ENCODE results near the gene MSL1.

MSL1 gene

DNA sequence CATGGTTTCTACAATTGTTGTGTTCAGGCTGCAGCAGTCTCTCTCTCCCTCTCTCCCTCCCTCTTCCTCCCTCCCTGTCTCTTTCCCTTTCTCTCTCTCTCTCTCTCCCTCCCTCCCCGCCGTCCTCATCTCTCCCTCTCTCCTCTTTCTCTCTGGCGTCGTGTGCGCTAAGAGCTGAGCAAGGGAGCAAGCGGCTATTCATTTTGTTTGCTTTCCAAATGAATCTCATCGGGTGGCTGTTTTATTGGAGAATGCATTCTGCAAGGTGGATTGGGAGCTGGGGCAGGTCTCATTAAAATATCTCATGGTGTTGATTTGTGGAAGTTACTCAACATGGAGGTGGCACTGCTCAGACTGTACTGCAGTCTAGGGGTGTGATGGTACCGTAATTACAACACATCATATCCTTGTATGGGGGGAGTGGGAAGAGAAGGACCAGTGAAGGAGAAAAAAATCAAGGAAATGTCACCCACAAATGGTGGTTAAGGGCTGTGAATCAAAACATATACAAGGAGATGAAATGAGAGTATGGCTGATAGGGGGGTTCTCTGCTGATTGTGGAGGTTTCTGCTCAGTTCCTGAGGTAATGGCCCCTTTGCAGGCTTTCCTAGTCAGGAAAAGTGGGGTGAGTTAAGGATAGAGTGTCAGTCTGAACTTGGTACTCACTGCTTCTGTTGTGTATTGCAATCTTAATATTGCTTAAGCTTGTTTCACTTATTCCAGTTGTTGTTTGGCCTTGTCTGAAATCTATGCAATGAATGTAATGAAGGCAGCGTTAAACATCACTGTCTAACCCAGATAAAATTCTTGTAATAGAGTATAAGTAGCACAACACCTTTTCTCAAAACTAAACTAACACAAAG is 2.7 kb downstream of the MSL1 start:
- no CpG with 5 or more reads among the region's 9 CpGs for WGBS, 2 donors (ENCODE audit: extremely low coverage in 2 of 2, insufficient read length in 2 of 2, insufficient replicate concordance in 1 of 2)
- no peak overlapping the region for H3K27ac ChIP-seq (replicated peaks; ENCODE audit: low read length)
- no peak overlapping the region for H3K14ac ChIP-seq (ENCODE audit: low read length)
- no peak overlapping the region for H2BK120ac ChIP-seq (ENCODE audit: low read depth, low read length)
- peaks cover 6 to 8% of the 10 kb centered on the region in 2 donors for H3K4me1 ChIP-seq (ENCODE audit: control insufficient read depth in 2 of 2, insufficient read depth in 1 of 2, low read depth in 1 of 2, low read length in 2 of 2)
- no peak overlapping the region for H4K8ac ChIP-seq (ENCODE audit: low read depth, low read length)
- H2AK5ac ChIP-seq (ENCODE audit: low read depth, low read length): no peak overlapping the region
- no peak overlapping the region for H2BK15ac ChIP-seq (ENCODE audit: low read length)
- no peaks in the 10 kb centered on the region for H3K9me3 ChIP-seq (replicated peaks in 1 of 2; ENCODE audit: control insufficient read depth in 2 of 2, insufficient read depth in 1 of 2, low read depth in 1 of 2, low read length in 2 of 2)
- no peak overlapping the region for H2AFZ ChIP-seq (ENCODE audit: low read length)
- H3K36me3 ChIP-seq (replicated peaks in 1 of 2; ENCODE audit: control insufficient read depth in 2 of 2, insufficient read depth in 2 of 2, low read length in 2 of 2): peaks cover 14 to 58% of the 10 kb centered on the region in 2 donors
- no peak overlapping the region for H3K18ac ChIP-seq (ENCODE audit: low read length)
- H2BK12ac ChIP-seq (ENCODE audit: low read length): no peak overlapping the region
- H3K23ac ChIP-seq (ENCODE audit: low read depth, low read length, poor library complexity): no peak overlapping the region
- peak overlapping the region; percentile 78 to 93 for H3K4me3 ChIP-seq (ENCODE audit: low read length in 2 of 2)
- H3K9ac ChIP-seq (ENCODE audit: low read depth, low read length, poor library complexity): no peak overlapping the region
- no peak overlapping the region for H3K4ac ChIP-seq (ENCODE audit: low read length)
- H4K91ac ChIP-seq (ENCODE audit: low read depth, low read length, poor library complexity): no peak overlapping the region
- H3K79me1 ChIP-seq (ENCODE audit: low read depth, low read length): peaks cover 10% of the 10 kb centered on the region
- H3K4me2 ChIP-seq (ENCODE audit: insufficient read depth, low read length, poor library complexity, severe bottlenecking): peak overlapping the region; percentile 89
- H3K27me3 ChIP-seq (ENCODE audit: control insufficient read depth in 3 of 3, insufficient read depth in 3 of 3, low read depth in 1 of 3, low read length in 3 of 3): no peaks in the 10 kb centered on the region
- DNase-seq (ENCODE audit: low spot score): no peak
- H2BK5ac ChIP-seq (ENCODE audit: low read length): no peak overlapping the region

- Histone ChIP-seq H4K8ac (ENCODE audit: low read depth, low read length) (no peak overlapping the region), H2AFZ (ENCODE audit: low read length) (no peak overlapping the region), H3K4me3 (ENCODE audit: low read length in 2 of 2) (no peak overlapping the region), H3K9ac (ENCODE audit: low read depth, low read length, poor library complexity) (no peak overlapping the region), H3K4ac (ENCODE audit: low read length) (no peak overlapping the region), H2BK15ac (ENCODE audit: low read length) (no peak overlapping the region), H3K4me2 (ENCODE audit: insufficient read depth, low read length, poor library complexity, severe bottlenecking) (no peak overlapping the region), H3K23ac (ENCODE audit: low read depth, low read length, poor library complexity) (no peak overlapping the region), H3K14ac (ENCODE audit: low read length) (no peak overlapping the region), H3K79me1 (ENCODE audit: low read depth, low read length) (peaks cover 4% of the 10 kb centered on the region), H3K18ac (ENCODE audit: low read length) (no peak overlapping the region), H2BK5ac (ENCODE audit: low read length) (no peak overlapping the region), H4K91ac (ENCODE audit: low read depth, low read length, poor library complexity) (no peak overlapping the region), H3K27me3 (ENCODE audit: control insufficient read depth in 3 of 3, insufficient read depth in 3 of 3, low read depth in 1 of 3, low read length in 3 of 3) (no peaks in the 10 kb centered on the region), H3K4me1 (ENCODE audit: control insufficient read depth in 2 of 2, insufficient read depth in 1 of 2, low read depth in 1 of 2, low read length in 2 of 2) (peaks cover 2 to 4% of the 10 kb centered on the region in 2 donors), H2BK120ac (ENCODE audit: low read depth, low read length) (no peak overlapping the region), H3K9me3 (replicated peaks in 1 of 2; ENCODE audit: control insufficient read depth in 2 of 2, insufficient read depth in 1 of 2, low read depth in 1 of 2, low read length in 2 of 2) (no peaks in the 10 kb centered on the region), H3K27ac (replicated peaks; ENCODE audit: low read length) (no peak overlapping the region), H2BK12ac (ENCODE audit: low read length) (no peak overlapping the region), H2AK5ac (ENCODE audit: low read depth, low read length) (no peak overlapping the region), H3K36me3 (replicated peaks in 1 of 2; ENCODE audit: control insufficient read depth in 2 of 2, insufficient read depth in 2 of 2, low read length in 2 of 2) (peaks cover 47 to 98% of the 10 kb centered on the region in 2 donors)
- no CpG with 5 or more reads among the region's 5 CpGs for WGBS, 2 donors (ENCODE audit: extremely low coverage in 2 of 2, insufficient read length in 2 of 2, insufficient replicate concordance in 1 of 2)
- no peak for DNase-seq (ENCODE audit: low spot score)
Observed at GRCh38 chr17:40129498-40129897, 7.7 kb downstream of the MSL1 start.

GRCh38 chr17:40130352-40131042 is 8.7 kb downstream of the MSL1 start:
- no peak overlapping the region for H4K91ac ChIP-seq (ENCODE audit: low read depth, low read length, poor library complexity)
- no peak overlapping the region for H2AFZ ChIP-seq (ENCODE audit: low read length)
- H2BK15ac ChIP-seq (ENCODE audit: low read length): no peak overlapping the region
- H3K4me1 ChIP-seq (ENCODE audit: control insufficient read depth in 2 of 2, insufficient read depth in 1 of 2, low read depth in 1 of 2, low read length in 2 of 2): no peaks in the 10 kb centered on the region
- H3K27ac ChIP-seq (replicated peaks; ENCODE audit: low read length): no peak overlapping the region
- H3K4me3 ChIP-seq (ENCODE audit: low read length in 2 of 2): no peak overlapping the region
- H3K18ac ChIP-seq (ENCODE audit: low read length): no peak overlapping the region
- H3K9me3 ChIP-seq (replicated peaks in 1 of 2; ENCODE audit: control insufficient read depth in 2 of 2, insufficient read depth in 1 of 2, low read depth in 1 of 2, low read length in 2 of 2): no peaks in the 10 kb centered on the region
- no peak overlapping the region for H3K14ac ChIP-seq (ENCODE audit: low read length)
- no peak overlapping the region for H3K4me2 ChIP-seq (ENCODE audit: insufficient read depth, low read length, poor library complexity, severe bottlenecking)
- H3K23ac ChIP-seq (ENCODE audit: low read depth, low read length, poor library complexity): no peak overlapping the region
- H3K4ac ChIP-seq (ENCODE audit: low read length): no peak overlapping the region
- H3K27me3 ChIP-seq (ENCODE audit: control insufficient read depth in 3 of 3, insufficient read depth in 3 of 3, low read depth in 1 of 3, low read length in 3 of 3): no peaks in the 10 kb centered on the region
- WGBS, 2 donors (ENCODE audit: extremely low coverage in 2 of 2, insufficient read length in 2 of 2, insufficient replicate concordance in 1 of 2): no CpG with 5 or more reads among the region's 7 CpGs
- peaks cover 52 to 98% of the 10 kb centered on the region in 2 donors for H3K36me3 ChIP-seq (replicated peaks in 1 of 2; ENCODE audit: control insufficient read depth in 2 of 2, insufficient read depth in 2 of 2, low read length in 2 of 2)
- no peak overlapping the region for H2BK5ac ChIP-seq (ENCODE audit: low read length)
- H3K79me1 ChIP-seq (ENCODE audit: low read depth, low read length): peaks cover 2% of the 10 kb centered on the region
- no peak overlapping the region for H3K9ac ChIP-seq (ENCODE audit: low read depth, low read length, poor library complexity)
- H2BK120ac ChIP-seq (ENCODE audit: low read depth, low read length): no peak overlapping the region
- no peak overlapping the region for H2AK5ac ChIP-seq (ENCODE audit: low read depth, low read length)
- no peak overlapping the region for H4K8ac ChIP-seq (ENCODE audit: low read depth, low read length)
- DNase-seq (ENCODE audit: low spot score): no peak
- H2BK12ac ChIP-seq (ENCODE audit: low read length): no peak overlapping the region

- H2AFZ ChIP-seq (ENCODE audit: low read length): no peak overlapping the region
- H3K9ac ChIP-seq (ENCODE audit: low read depth, low read length, poor library complexity): no peak overlapping the region
- no CpG with 5 or more reads among the region's 7 CpGs for WGBS, 2 donors (ENCODE audit: extremely low coverage in 2 of 2, insufficient read length in 2 of 2, insufficient replicate concordance in 1 of 2)
- H4K8ac ChIP-seq (ENCODE audit: low read depth, low read length): no peak overlapping the region
- no peaks in the 10 kb centered on the region for H3K27me3 ChIP-seq (ENCODE audit: control insufficient read depth in 3 of 3, insufficient read depth in 3 of 3, low read depth in 1 of 3, low read length in 3 of 3)
- H2BK120ac ChIP-seq (ENCODE audit: low read depth, low read length): no peak overlapping the region
- peaks cover 2% of the 10 kb centered on the region for H3K79me1 ChIP-seq (ENCODE audit: low read depth, low read length)
- H3K23ac ChIP-seq (ENCODE audit: low read depth, low read length, poor library complexity): no peak overlapping the region
- peaks cover 50 to 87% of the 10 kb centered on the region in 2 donors for H3K36me3 ChIP-seq (replicated peaks in 1 of 2; ENCODE audit: control insufficient read depth in 2 of 2, insufficient read depth in 2 of 2, low read length in 2 of 2)
- no peak overlapping the region for H3K4me3 ChIP-seq (ENCODE audit: low read length in 2 of 2)
- H2BK12ac ChIP-seq (ENCODE audit: low read length): no peak overlapping the region
- H3K4me1 ChIP-seq (ENCODE audit: control insufficient read depth in 2 of 2, insufficient read depth in 1 of 2, low read depth in 1 of 2, low read length in 2 of 2): no peaks in the 10 kb centered on the region
- H3K4ac ChIP-seq (ENCODE audit: low read length): no peak overlapping the region
- H3K18ac ChIP-seq (ENCODE audit: low read length): no peak overlapping the region
- no peak overlapping the region for H2BK15ac ChIP-seq (ENCODE audit: low read length)
- H3K27ac ChIP-seq (replicated peaks; ENCODE audit: low read length): no peak overlapping the region
- no peak overlapping the region for H3K14ac ChIP-seq (ENCODE audit: low read length)
- no peak for DNase-seq (ENCODE audit: low spot score)
- H3K9me3 ChIP-seq (replicated peaks in 1 of 2; ENCODE audit: control insufficient read depth in 2 of 2, insufficient read depth in 1 of 2, low read depth in 1 of 2, low read length in 2 of 2): no peaks in the 10 kb centered on the region
- no peak overlapping the region for H2BK5ac ChIP-seq (ENCODE audit: low read length)
- no peak overlapping the region for H3K4me2 ChIP-seq (ENCODE audit: insufficient read depth, low read length, poor library complexity, severe bottlenecking)
- H4K91ac ChIP-seq (ENCODE audit: low read depth, low read length, poor library complexity): no peak overlapping the region
- no peak overlapping the region for H2AK5ac ChIP-seq (ENCODE audit: low read depth, low read length)
Observed at GRCh38 chr17:40134184-40134583, 12.4 kb downstream of the MSL1 start.

Data from neuronal stem cell (in vitro differentiated cells).